Activated CD4-positive, CD25-positive, alpha-beta regulatory T cell (primary cell): ENCODE results near the gene SPRR2B.
"Not testable (repeated sequence)": the region's sequence is repeated elsewhere in the genome, so short reads cannot be mapped to it uniquely, and the experiment has no call there.

ENCODE experiments used
- DNase-seq, 4 experiments: peaks; one replicate each; lab custom pipeline; 2025; lab: John Stamatoyannopoulos, UW

Gene SPRR2B

DNA sequence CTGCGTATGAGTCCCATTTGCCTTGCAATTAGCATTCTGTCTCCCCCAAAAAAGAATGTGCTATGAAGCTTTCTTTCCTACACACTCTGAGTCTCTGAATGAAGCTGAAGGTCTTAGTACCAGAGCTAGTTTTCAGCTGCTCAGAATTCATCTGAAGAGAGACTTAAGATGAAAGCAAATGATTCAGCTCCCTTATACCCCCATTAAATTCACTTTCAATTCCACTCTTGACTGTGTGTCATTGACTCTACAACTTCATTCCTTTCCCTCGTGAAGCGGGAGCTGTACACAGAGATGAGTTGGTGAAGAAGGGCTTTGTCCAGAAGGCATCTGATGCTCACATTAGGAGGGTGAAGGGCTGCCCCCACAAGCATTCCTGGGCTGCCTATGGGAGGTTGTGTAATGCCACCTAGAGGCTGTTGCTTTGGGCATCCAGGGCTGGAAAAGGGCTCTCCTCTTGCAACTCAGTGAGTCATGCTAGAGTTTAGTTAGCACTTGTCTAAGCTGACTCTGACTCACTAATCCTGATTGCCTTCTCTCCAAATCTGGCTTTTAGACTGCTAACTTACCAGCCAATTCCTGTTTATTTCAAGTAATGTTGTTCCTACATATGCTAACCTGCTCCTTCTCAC, 38.6 kb downstream of the SPRR2B start:
- DNase-seq = no peak

- no peak for DNase-seq
These were observed 39.3 kb downstream of the SPRR2B start for GRCh38 chr1:153032073-153032472.

GRCh38 chr1:153030895-153031294, 40.5 kb downstream of the SPRR2B start, which contains the start of gene SPRR1B:
TSS of gene SPRR1B (plus strand) at chr1:153031203. CDS start at chr1:153032346, 1,143 bp downstream.
- no peak for DNase-seq

GRCh38 chr1:153028766-153029165, 42.6 kb downstream of the SPRR2B start:
- no peak for DNase-seq

DNA sequence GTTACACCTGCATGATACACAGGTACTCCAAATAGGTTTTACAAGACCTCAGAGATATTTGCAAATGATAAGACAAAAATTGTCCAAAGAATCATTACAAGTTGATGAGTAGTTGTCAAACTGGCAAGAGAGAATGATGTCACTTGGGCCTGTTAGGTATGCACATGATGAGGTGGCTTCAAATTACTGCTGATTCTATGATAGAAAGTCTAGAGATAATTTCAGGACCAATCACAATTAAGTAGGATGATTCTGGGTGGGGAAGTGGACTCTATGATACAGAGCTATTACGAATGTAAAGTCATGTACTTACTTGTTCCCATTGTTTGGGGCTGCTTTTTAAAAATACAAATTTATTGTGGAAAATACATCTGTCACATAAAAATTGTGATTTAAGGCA, 45.6 kb downstream of the SPRR2B start:
- no peak for DNase-seq

DNA sequence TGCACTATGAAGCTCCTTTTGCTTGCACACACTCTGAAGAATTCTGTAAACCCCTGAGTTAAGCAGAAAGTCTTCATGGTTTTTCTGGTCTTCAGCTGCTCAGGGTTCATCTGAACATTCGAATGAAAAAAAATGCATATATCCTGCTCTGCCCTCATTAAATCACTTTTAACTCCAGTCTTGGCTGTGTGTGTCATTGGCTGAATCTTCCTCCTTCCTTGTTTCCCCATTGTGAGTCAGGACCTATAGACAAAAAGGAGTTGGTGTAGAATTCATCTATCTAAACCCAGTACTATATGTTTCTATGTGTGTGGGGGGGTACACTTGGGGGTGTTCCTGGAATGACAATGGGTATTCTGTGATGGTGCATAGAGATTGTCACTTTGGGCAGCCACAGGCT, 47.0 kb downstream of the SPRR2B start:
- no peak for DNase-seq

DNA sequence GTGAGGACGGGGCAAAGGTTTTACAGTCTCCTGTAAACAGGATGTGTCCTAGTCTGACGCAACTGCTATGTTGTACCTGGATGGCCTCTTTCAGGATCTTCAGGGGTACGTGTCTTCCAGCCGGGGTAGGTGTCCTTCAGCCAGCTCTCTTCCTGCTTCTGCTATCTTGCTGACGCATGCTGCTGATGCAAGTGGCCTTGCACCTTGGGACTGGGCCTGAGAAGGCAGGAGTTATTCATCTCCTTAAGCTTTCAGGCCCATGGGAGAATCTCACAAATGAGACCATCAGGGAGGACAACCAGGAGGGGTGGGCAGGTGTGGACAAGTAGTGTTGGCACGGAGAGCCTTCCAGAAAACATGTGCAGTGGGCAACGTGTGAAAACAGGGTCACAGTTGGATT, 48.3 kb downstream of the SPRR2B start:
- no peak for DNase-seq

GRCh38 chr1:153022340-153022739, 49.1 kb downstream of the SPRR2B start:
- not testable (repeated sequence) for DNase-seq

GRCh38 chr1:153021829-153022228, 49.6 kb downstream of the SPRR2B start:
- DNase-seq = not testable (repeated sequence)
